Natural killer cell (primary cell): ENCODE data around the gene SYNE2. TPM values are rescaled to one million over a fixed set of nuclear protein-coding genes. Genes with fewer than 3 reads are reported as not detected.
A peak's percentile ranks its signal among the peaks of the same experiment; 100 is the strongest.

Experiments used
- ATAC-seq, 3 donors: fragments of 150-1000 bp in 2 of 3; fragments of 200-7000 bp in 1 of 3; cut with Tn5 transposase; 1 replicate in 1 of 3; 2 replicates in 2 of 3; pipeline ENCODE4 v1.10.0; 2021; ENCODE audit warnings: mild to moderate bottlenecking in 2 of 3, moderate library complexity in 2 of 3
- DNase-seq, 2 donors: peaks; one replicate each; pipeline versions ENCODE4 v3.0.0 to v3.0.0-alpha.2; 2013 to 2021; ENCODE audit warnings: mixed read lengths in 1 of 2
- H3K27ac ChIP-seq: one replicate; pipeline ENCODE4 v1.5.1; 2013; ENCODE audit warnings: mild to moderate bottlenecking, low read length
- H3K27me3 ChIP-seq: one replicate; pipeline ENCODE4 v1.6.1; 2013; ENCODE audit warnings: low read length; ENCODE audit not compliant: control insufficient read depth, insufficient read depth
- H3K36me3 ChIP-seq: one replicate; pipeline ENCODE4 v1.6.1; 2013; ENCODE audit warnings: low read length; ENCODE audit not compliant: control insufficient read depth, insufficient read depth
- H3K4me1 ChIP-seq: one replicate; pipeline ENCODE4 v1.6.1; 2013; ENCODE audit warnings: low read length; ENCODE audit not compliant: control insufficient read depth, insufficient read depth
- H3K4me3 ChIP-seq: one replicate; pipeline ENCODE4 v1.5.1; 2013; ENCODE audit warnings: low read length
- H3K9me3 ChIP-seq: one replicate; pipeline ENCODE4 v1.6.1; 2013; ENCODE audit warnings: low read length; ENCODE audit not compliant: control insufficient read depth, insufficient read depth
- H3K27ac Mint-ChIP-seq, 2 donors: one replicate each; pipeline ENCODE4 v1.8.0; 2022; ENCODE audit warnings: mild to moderate bottlenecking in 2 of 2, mixed read lengths in 2 of 2, moderate library complexity in 1 of 2
- H3K27me3 Mint-ChIP-seq, 2 donors: one replicate each; pipeline ENCODE4 v1.8.0; 2022; ENCODE audit warnings: low read depth in 2 of 2, mixed read lengths in 2 of 2
- H3K36me3 Mint-ChIP-seq: one replicate; pipeline ENCODE4 v1.8.0; 2022; ENCODE audit warnings: mixed read lengths
- H3K4me1 Mint-ChIP-seq, 2 donors: one replicate each; pipeline ENCODE4 v1.8.0; 2022; ENCODE audit warnings: mixed read lengths in 2 of 2
- H3K4me3 Mint-ChIP-seq: one replicate; pipeline ENCODE4 v1.8.0; 2022; ENCODE audit warnings: mild to moderate bottlenecking, moderate library complexity, mixed read lengths
- H3K9me3 Mint-ChIP-seq, 2 donors: one replicate each; pipeline ENCODE4 v1.8.0; 2022; ENCODE audit warnings: mixed read lengths in 2 of 2
- WGBS: methylation state at CpG from one replicate; pipeline ENCODE4 v1.1.7; 2013; ENCODE audit warnings: missing lambda C conversion rate; ENCODE audit not compliant: insufficient coverage; 5-methylcytosine and 5-hydroxymethylcytosine counted together
- intact Hi-C: fragments of 100-400 bp; cut with micrococcal nuclease; formaldehyde crosslinking; loops from one replicate; pipeline ENCODE4 v1.14.2; 2022
- total RNA-seq, 4 donors: library from RNA; stranded (reverse); fragments of 120-200 nt in 1 of 4; gene quantifications; one replicate each; pipeline versions ENCODE4 v1.2.3 to v1.2.4, GENCODE V29; 2013 to 2022
- TF ChIP-seq, protein P1 (sequence below): fragments of 200-600 bp; IDR thresholded peaks from one replicate; pipeline ENCODE4 v1.8.0; 2022; ENCODE audit warnings: antibody characterized with exemption

SYNE2 gene
- total RNA-seq, 3 donors from 2014 or later (not counting 1 experiment from before 2014, with no cell fraction given) = 325 to 434 (median 373) TPM

DNA sequence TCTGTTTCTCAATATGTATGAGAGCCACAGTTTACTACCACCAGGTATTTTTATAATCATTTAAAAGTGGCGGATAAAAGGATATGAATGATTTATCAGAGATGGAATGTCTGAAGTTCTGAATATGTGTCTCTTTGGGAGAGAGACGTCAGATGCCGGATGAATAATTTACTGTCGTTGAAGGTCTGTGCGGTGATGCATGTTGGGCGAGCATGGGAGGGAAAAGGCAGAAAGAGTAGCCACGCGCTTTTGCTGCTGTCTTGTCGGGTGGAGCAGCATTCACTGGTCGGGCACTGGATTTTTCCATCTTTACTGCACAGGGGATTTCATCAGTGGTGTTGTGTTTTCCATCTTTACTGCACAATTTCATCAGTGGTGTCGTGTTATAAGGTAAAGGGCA lies 65.6 kb downstream of the SYNE2 start:
- H3K4me3 ChIP-seq = no peak overlapping the region
- H3K36me3 ChIP-seq = peaks cover 10% of the 10 kb centered on the region
- no peak overlapping the region for H3K27ac ChIP-seq
- intact Hi-C loops = no loop called here
- TF ChIP-seq, protein P1, sequence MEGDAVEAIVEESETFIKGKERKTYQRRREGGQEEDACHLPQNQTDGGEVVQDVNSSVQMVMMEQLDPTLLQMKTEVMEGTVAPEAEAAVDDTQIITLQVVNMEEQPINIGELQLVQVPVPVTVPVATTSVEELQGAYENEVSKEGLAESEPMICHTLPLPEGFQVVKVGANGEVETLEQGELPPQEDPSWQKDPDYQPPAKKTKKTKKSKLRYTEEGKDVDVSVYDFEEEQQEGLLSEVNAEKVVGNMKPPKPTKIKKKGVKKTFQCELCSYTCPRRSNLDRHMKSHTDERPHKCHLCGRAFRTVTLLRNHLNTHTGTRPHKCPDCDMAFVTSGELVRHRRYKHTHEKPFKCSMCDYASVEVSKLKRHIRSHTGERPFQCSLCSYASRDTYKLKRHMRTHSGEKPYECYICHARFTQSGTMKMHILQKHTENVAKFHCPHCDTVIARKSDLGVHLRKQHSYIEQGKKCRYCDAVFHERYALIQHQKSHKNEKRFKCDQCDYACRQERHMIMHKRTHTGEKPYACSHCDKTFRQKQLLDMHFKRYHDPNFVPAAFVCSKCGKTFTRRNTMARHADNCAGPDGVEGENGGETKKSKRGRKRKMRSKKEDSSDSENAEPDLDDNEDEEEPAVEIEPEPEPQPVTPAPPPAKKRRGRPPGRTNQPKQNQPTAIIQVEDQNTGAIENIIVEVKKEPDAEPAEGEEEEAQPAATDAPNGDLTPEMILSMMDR = no peak
- 97% methylated on average over 11 of the region's 11 CpGs for WGBS
- Mint-ChIP-seq H3K36me3 (no peaks in the 10 kb centered on the region), H3K27ac (peak overlapping the region in 1 of 2 donors; percentile 25), H3K9me3 (no peaks in the 10 kb centered on the region), H3K27me3 (no peaks in the 10 kb centered on the region), H3K4me3 (no peak overlapping the region), H3K4me1 (peaks cover 16 to 18% of the 10 kb centered on the region in 2 donors)
- H3K4me1 ChIP-seq = no peaks in the 10 kb centered on the region
- no peak for DNase-seq
- H3K27me3 ChIP-seq = no peaks in the 10 kb centered on the region
- no peak for ATAC-seq
- H3K9me3 ChIP-seq = no peaks in the 10 kb centered on the region

DNA sequence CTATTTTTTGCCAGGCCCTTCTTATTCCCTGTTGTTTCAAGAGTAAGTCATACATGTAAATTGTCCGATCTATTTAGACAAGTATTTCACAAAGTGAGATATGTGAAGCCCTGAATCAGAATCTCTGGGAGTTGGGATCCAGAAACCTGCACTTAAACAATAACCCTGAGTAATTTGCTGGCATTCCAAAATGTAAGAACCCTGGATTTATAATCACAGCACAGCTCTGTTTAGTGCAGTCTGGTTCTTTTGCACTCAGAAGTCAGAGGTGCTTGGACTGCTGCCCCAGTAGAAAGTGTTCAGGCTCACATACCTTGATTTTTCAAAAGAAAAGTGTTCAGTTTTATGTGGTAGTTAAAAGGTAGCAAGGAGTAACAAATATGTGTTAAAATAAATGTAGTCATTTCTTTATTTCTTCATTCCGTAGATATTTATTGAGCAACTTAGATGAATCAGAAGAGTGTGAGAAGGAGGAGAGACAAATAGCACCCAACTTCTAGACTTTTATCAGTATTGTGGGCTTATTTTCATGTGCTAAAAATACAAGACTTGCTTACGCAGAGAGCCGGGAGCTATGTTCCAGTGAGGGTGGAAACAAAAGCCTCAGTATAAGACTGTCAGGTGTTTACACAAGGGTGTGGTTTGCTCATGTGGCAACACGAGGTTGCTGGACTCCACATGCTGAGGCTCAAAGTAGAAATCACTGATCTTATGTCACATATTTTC lies 70.1 kb downstream of the SYNE2 start:
- H3K4me3 ChIP-seq = no peak overlapping the region
- TF ChIP-seq, protein P1 = no peak
- H3K27me3 ChIP-seq = no peaks in the 10 kb centered on the region
- H3K36me3 Mint-ChIP-seq = no peaks in the 10 kb centered on the region
- DNase-seq (peak in 1 of 2 donors; percentile 20), ATAC-seq (peak; percentile 24 to 81 (median 63))
- H3K4me1 Mint-ChIP-seq = peaks cover 28 to 31% of the 10 kb centered on the region in 2 donors
- no peak overlapping the region for H3K4me3 Mint-ChIP-seq
- peaks cover 3% of the 10 kb centered on the region for H3K36me3 ChIP-seq
- intact Hi-C loops = no loop called here
- no peaks in the 10 kb centered on the region for H3K9me3 Mint-ChIP-seq
- H3K27me3 Mint-ChIP-seq = no peaks in the 10 kb centered on the region
- WGBS = 68% methylated on average over 5 of the region's 5 CpGs
- H3K27ac ChIP-seq = no peak overlapping the region
- peak overlapping the region in 1 of 2 donors; percentile 74 for H3K27ac Mint-ChIP-seq
- peaks cover 3% of the 10 kb centered on the region for H3K4me1 ChIP-seq
- H3K9me3 ChIP-seq = no peaks in the 10 kb centered on the region

DNA sequence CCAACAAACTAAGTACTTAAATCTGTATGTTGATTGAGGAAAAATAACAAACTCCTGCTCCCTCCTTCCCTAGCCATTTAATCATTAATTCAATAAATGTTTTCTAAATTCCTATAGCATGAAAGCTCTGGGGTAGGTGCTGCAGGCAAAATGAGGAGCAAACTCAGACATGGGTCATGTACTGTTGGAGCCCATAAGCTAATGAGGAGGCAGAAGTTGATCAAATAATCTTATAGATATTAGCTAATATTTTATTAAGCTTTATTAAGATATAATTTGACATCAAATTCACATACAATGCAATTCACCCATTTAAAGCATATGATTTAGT lies 70.6 kb downstream of the SYNE2 start:
- ATAC-seq (peak in 1 of 3 donors; percentile 13), DNase-seq (no peak)
- H3K36me3 ChIP-seq = peaks cover 3% of the 10 kb centered on the region
- Mint-ChIP-seq H3K4me3 (no peak overlapping the region), H3K27me3 (no peaks in the 10 kb centered on the region), H3K4me1 (peaks cover 33 to 36% of the 10 kb centered on the region in 2 donors), H3K36me3 (no peaks in the 10 kb centered on the region), H3K27ac (peak overlapping the region in 1 of 2 donors; percentile 74), H3K9me3 (no peaks in the 10 kb centered on the region)
- no peaks in the 10 kb centered on the region for H3K9me3 ChIP-seq
- H3K4me3 ChIP-seq = no peak overlapping the region
- no peaks in the 10 kb centered on the region for H3K27me3 ChIP-seq
- H3K27ac ChIP-seq = no peak overlapping the region
- intact Hi-C loops = no loop called here
- peaks cover 3% of the 10 kb centered on the region for H3K4me1 ChIP-seq
- TF ChIP-seq, protein P1 = no peak

DNA sequence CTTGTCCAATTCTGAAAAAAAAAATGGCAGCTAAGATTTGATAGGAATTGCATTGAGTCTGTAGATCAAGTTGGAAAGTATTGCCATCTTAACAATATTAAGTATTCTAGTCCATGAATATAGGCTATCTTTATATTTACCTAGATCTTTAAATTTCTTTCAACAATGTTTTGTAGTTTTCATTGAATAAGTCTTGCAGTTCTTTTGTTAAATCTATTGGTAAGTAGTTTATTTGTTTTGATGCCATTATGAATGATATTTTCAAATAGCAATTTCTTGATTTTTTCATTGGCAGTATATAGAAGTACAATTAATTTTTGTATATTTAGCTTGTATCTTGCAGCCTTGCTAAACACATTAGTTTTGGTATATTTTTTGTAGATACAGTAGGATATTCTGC lies 71.6 kb downstream of the SYNE2 start:
- intact Hi-C loops = no loop called here
- DNase-seq = no peak
- Mint-ChIP-seq H3K4me1 (peaks cover 36 to 39% of the 10 kb centered on the region in 2 donors), H3K4me3 (no peak overlapping the region), H3K27ac (peak overlapping the region; percentile 27 to 37), H3K9me3 (no peaks in the 10 kb centered on the region), H3K27me3 (no peaks in the 10 kb centered on the region), H3K36me3 (no peaks in the 10 kb centered on the region)
- Histone ChIP-seq H3K4me3 (no peak overlapping the region), H3K9me3 (no peaks in the 10 kb centered on the region), H3K36me3 (peaks cover 3% of the 10 kb centered on the region), H3K4me1 (peaks cover 3% of the 10 kb centered on the region), H3K27me3 (no peaks in the 10 kb centered on the region), H3K27ac (no peak overlapping the region)
- TF ChIP-seq, protein P1 = no peak
- ATAC-seq = no peak
